Skeletal muscle satellite cell (primary cell): ENCODE data around the gene CYP2D6.

Source experiments
- H3K27me3 ChIP-seq: 2 replicates; pipeline ENCODE4 v1.7.0; 2013; ENCODE audit warnings: low read length; ENCODE audit not compliant: control insufficient read depth, insufficient read depth
- H3K36me3 ChIP-seq: 2 replicates; pipeline ENCODE4 v1.7.0; 2013; ENCODE audit warnings: mild to moderate bottlenecking, control low read depth, low read length; ENCODE audit not compliant: insufficient read depth
- H3K4me1 ChIP-seq: 2 replicates; pipeline ENCODE4 v1.7.0; 2013; ENCODE audit warnings: low read length; ENCODE audit not compliant: control insufficient read depth, insufficient read depth
- H3K4me2 ChIP-seq: 2 replicates; pipeline ENCODE4 v1.7.0; 2013; ENCODE audit warnings: mild to moderate bottlenecking, low read length
- H3K4me3 ChIP-seq: 2 replicates; pipeline ENCODE4 v1.7.0; 2013; ENCODE audit warnings: low read length
- H3K9ac ChIP-seq: 2 replicates; pipeline ENCODE4 v1.7.0; 2013; ENCODE audit warnings: mild to moderate bottlenecking, low read depth, low read length, moderate library complexity
- H3K9me3 ChIP-seq: replicated peaks from 2 replicates; pipeline ENCODE4 v1.7.0; 2013; ENCODE audit warnings: mild to moderate bottlenecking, control low read depth, low read length

CYP2D6 gene

DNA sequence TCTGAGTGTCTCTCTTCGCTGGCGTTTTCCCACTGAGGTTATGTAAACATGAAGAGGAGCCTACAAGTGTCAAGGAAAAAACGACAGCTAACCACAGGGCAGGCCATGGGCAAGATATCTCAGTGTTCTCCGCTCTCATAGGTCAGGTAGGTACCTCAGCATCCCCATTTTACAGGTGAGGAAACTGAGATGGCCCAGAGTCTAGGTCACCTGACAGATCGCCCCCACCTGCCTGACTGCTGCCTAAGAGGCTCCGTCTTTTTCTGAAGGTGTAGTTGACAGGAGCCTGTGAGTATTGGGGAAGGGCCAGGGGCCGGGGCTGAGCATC, 39.2 kb downstream of the CYP2D6 start:
- Histone ChIP-seq H3K27me3 (no peaks in the 10 kb centered on the region), H3K9ac (peak overlapping the region; percentile 96), H3K4me3 (peak overlapping the region; percentile 78), H3K36me3 (peaks cover 8% of the 10 kb centered on the region), H3K9me3 (peaks cover 6% of the 10 kb centered on the region), H3K4me2 (peak overlapping the region; percentile 85), H3K4me1 (peaks cover 5% of the 10 kb centered on the region)

DNA sequence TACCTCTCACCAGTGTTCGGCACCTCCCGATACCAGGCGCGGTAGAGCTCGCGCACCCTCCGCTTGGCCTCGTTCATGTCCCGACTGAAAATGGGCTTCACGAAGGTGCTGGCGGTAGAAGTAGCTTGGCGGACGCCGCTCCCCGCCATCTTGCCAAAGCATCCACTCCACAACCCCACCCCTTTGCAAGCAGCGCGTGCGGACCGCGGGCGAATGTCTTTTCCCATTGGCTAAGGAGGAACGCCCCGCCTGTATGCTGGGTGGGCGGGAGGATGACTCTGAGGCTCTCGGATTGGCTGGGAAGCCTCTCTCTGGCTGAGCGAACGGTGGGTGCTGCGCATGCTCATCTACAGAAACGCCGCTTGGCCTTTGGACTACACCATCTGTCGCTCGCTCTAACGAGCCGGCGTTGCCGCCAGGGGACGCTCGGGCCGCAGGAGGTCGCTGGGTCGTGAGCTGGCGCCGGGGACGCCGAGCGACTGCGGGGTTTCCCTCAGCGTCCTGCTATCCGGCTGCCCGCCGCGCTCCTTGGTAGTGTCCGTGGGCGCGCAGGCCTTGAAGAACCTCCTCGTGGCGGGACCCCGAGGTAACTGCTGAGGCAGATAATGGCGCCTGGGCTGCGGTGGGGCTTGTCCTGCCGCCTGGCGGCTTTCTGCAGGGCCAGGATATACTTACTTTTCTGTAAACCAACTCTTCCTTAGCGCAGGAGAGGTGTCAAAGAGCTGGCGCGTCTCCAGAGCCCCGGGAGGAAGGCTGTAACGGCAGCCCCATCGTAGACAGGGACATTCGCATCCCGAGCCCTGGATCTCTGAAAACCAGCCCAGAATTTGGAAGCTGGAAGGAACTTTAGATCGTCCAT, 39.8 kb downstream of the CYP2D6 start, which contains the start of gene NDUFA6:
Gene NDUFA6, minus strand, starts transcription at position 177 of the 859 bp plus-strand sequence. Its CDS starts 28 bp downstream, at position 149.
- Histone ChIP-seq H3K9me3 (peaks cover 6% of the 10 kb centered on the region), H3K4me3 (peak within 1 kb of the TSS; percentile 85), H3K9ac (peak within 1 kb of the TSS; percentile 96), H3K4me1 (peaks cover 5% of the 10 kb centered on the region), H3K27me3 (no peaks in the 10 kb centered on the region), H3K4me2 (peak within 1 kb of the TSS; percentile 86), H3K36me3 (peaks cover 14% of the 10 kb centered on the region)

DNA sequence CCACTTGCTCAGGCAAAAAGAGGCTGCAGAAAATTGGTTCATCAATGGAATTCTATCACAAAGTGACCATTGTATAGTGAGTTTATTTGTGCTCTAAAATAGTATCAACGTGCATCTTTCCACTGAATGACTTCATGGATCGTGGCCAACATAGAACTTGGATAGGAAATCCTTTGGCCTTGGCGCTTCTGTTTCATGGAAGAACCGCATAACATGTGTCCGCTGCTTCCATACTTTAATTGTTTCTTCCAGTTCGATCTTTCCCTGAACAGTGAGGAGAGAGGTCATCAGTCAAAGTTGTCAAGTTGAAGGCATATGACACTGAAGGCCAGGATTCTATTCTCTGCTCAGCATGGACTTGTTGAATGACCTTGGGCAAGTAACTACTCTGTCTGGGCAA, 44.6 kb downstream of the CYP2D6 start:
- Histone ChIP-seq H3K4me3 (no peak overlapping the region), H3K9me3 (peaks cover 6% of the 10 kb centered on the region), H3K4me2 (no peak overlapping the region), H3K36me3 (peaks cover 43% of the 10 kb centered on the region), H3K4me1 (no peaks in the 10 kb centered on the region), H3K9ac (no peak overlapping the region), H3K27me3 (no peaks in the 10 kb centered on the region)

GRCh38 chr22:42084874-42085273, 45.7 kb downstream of the CYP2D6 start:
- peaks cover 43% of the 10 kb centered on the region for H3K36me3 ChIP-seq
- peaks cover 6% of the 10 kb centered on the region for H3K4me1 ChIP-seq
- H3K4me2 ChIP-seq = no peak overlapping the region
- no peak overlapping the region for H3K9ac ChIP-seq
- no peak overlapping the region for H3K4me3 ChIP-seq
- no peaks in the 10 kb centered on the region for H3K27me3 ChIP-seq
- peaks cover 6% of the 10 kb centered on the region for H3K9me3 ChIP-seq

GRCh38 chr22:42083119-42083518, 47.5 kb downstream of the CYP2D6 start:
- Histone ChIP-seq H3K4me1 (peaks cover 18% of the 10 kb centered on the region), H3K4me2 (no peak overlapping the region), H3K36me3 (peaks cover 48% of the 10 kb centered on the region), H3K4me3 (no peak overlapping the region), H3K9ac (no peak overlapping the region), H3K9me3 (no peaks in the 10 kb centered on the region), H3K27me3 (no peaks in the 10 kb centered on the region)

GRCh38 chr22:42080287-42080686, 50.3 kb downstream of the CYP2D6 start:
- H3K4me3 ChIP-seq = peak overlapping the region; percentile 80
- no peaks in the 10 kb centered on the region for H3K9me3 ChIP-seq
- peaks cover 50% of the 10 kb centered on the region for H3K36me3 ChIP-seq
- H3K4me1 ChIP-seq = peaks cover 25% of the 10 kb centered on the region
- H3K4me2 ChIP-seq = peak overlapping the region; percentile 88
- peak overlapping the region; percentile 92 for H3K9ac ChIP-seq
- no peaks in the 10 kb centered on the region for H3K27me3 ChIP-seq

DNA sequence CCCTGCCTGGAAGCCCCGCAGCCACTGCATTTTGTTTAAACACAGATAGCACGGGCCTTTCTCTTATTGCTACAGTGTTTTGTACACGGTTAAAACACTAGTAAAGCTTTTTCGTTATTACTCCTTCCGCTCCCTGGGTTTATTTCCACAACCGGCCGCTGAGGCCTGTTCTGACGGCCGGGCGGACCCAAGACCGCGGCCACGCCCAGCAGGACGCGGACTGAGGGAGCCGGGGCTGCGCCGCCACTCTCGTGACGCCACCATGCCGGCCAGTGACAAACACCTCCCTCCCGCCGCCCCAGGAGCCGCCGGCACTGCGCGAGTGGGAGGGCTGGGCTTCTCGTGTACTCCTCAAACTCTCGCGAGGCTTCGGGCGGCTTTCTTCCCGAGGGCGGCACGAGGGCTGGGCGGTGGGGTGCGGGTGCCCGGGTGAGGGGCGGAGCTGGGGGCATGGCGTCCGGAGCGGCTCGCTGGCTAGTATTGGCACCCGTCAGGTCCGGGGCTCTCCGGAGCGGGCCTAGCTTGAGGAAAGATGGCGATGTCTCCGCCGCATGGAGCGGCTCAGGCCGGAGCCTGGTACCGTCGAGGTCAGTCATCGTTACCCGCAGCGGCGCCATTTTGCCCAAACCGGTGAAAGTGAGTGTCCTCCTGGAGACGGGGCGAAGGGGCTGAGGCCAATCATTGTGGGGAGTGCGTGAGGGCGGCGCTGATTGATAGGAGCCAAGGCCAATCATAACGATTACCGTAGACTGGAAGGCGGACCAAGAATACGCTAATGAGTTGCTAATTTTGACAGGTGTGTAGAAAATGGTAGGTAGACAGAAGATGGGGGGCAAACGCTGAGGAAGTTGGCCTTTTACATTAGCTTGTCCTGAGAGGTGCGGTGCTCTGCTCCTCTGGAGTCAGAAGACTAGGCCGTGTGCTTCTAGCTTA, 51.0 kb downstream of the CYP2D6 start, which contains the start of gene SMDT1:
Gene SMDT1, plus strand, starts transcription at position 382 of the 933 bp plus-strand sequence. Its CDS starts 69 bp downstream, at position 451.
- Histone ChIP-seq H3K36me3 (peaks cover 43% of the 10 kb centered on the region), H3K27me3 (no peaks in the 10 kb centered on the region), H3K4me3 (peak within 1 kb of the TSS; percentile 80), H3K4me2 (peak within 1 kb of the TSS; percentile 88), H3K9ac (peak within 1 kb of the TSS; percentile 92), H3K4me1 (peaks cover 32% of the 10 kb centered on the region), H3K9me3 (no peaks in the 10 kb centered on the region)

- H3K4me2 ChIP-seq = peak overlapping the region; percentile 88
- peak overlapping the region; percentile 92 for H3K9ac ChIP-seq
- H3K9me3 ChIP-seq = no peaks in the 10 kb centered on the region
- peaks cover 40% of the 10 kb centered on the region for H3K4me1 ChIP-seq
- peak overlapping the region; percentile 80 for H3K4me3 ChIP-seq
- H3K27me3 ChIP-seq = no peaks in the 10 kb centered on the region
- H3K36me3 ChIP-seq = peaks cover 38% of the 10 kb centered on the region
Observed at GRCh38 chr22:42078469-42079318, 51.9 kb downstream of the CYP2D6 start.

DNA sequence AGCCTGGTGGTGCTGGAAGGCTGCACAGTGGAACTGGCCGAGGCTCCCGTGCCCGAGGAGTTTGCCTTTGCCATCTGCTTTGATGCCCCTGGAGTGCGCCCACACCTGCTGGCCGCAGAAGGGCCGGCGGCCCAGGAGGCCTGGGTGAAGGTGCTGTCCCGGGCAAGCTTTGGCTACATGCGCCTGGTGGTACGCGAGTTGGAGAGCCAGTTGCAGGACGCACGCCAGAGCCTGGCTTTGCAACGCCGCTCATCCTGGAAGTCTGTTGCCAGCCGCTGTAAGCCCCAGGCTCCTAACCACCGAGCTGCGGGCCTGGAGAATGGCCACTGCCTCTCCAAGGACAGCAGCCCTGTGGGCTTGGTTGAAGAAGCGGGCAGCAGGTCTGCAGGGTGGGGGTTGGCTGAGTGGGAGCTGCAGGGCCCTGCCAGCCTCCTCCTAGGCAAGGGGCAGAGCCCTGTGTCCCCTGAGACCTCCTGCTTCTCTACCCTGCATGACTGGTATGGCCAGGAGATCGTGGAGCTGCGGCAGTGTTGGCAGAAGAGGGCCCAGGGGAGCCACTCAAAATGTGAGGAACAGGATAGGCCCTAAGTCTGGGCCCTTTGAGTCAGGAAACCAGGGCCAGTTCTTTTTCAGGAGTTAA, 53.0 kb downstream of the CYP2D6 start:
- Histone ChIP-seq H3K4me1 (peaks cover 44% of the 10 kb centered on the region), H3K9me3 (no peaks in the 10 kb centered on the region), H3K4me3 (no peak overlapping the region), H3K4me2 (no peak overlapping the region), H3K27me3 (no peaks in the 10 kb centered on the region), H3K9ac (peak overlapping the region; percentile 92), H3K36me3 (peaks cover 31% of the 10 kb centered on the region)

DNA sequence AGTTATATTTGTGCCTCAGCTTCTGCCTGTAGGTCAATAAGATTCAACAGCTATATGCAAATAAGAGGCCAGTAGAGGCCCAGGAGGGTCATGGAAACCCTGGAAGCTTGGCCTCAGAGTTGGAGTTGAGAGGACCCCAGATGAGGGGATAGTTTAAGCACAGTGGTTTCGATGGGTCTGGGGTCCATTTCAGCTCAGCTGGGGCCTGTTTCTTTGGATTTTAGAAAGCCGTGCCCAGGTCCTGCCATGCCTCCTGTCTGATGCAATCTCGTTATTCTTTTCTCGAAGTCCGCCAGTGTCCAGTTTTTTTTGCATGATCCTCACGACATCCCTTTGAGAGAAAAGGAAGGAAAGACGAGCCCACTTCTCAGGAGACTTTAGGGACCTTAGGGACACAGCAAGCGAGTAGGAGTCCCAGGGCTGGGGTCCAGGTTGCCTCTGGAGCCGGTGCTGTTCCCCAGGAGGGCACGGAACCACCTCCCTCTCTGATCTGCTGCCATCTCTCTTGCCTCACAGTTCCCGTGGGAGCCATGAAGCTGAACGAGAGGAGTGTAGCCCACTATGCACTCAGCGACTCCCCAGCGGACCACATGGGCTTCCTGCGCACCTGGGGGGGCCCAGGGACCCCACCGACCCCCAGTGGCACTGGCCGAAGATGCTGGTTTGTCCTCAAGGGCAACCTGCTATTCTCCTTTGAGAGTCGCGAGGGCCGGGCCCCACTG, 53.7 kb downstream of the CYP2D6 start:
- H3K4me1 ChIP-seq = peaks cover 44% of the 10 kb centered on the region
- no peaks in the 10 kb centered on the region for H3K9me3 ChIP-seq
- no peak overlapping the region for H3K9ac ChIP-seq
- H3K36me3 ChIP-seq = peaks cover 27% of the 10 kb centered on the region
- H3K4me2 ChIP-seq = no peak overlapping the region
- H3K27me3 ChIP-seq = no peaks in the 10 kb centered on the region
- H3K4me3 ChIP-seq = no peak overlapping the region
